Renal pelvis (tissue), 12 donors: ENCODE results near the gene RNF150. TPM values are rescaled to one million over a fixed set of nuclear protein-coding genes. Genes with fewer than 3 reads are reported as not detected.
"Not testable (repeated sequence)": the region's sequence is repeated elsewhere in the genome, so short reads cannot be mapped to it uniquely, and the experiment has no call there.

Source experiments
- DNase-seq: peaks from one replicate; pipeline ENCODE4 v3.0.0-alpha.2; 2013
- long read RNA-seq, 16 experiments: transcript quantifications; one replicate each; lab custom pipeline, GENCODE V29; 2026
- polyA plus RNA-seq, 3 donors: library from polyadenylated mRNA; unstranded; fragments of 120-200 nt; gene quantifications; one replicate each; pipeline ENCODE4 v1.2.1, GENCODE V29; 2013; ENCODE audit not compliant: insufficient read length in 3 of 3

Gene RNF150
- 10 to 100 TPM; 25.6 to 26.8 (median 25.9) TPM for polyA plus RNA-seq
- long read RNA-seq, donor 1, full-length matches to known transcripts, result 1 of 1 reads
- long read RNA-seq, donor 1, partial matches to known transcripts, result 0 of 1 reads
- long read RNA-seq, donor 1, other reads (novel, unspliced or antisense), result 0 of 1 reads
- long read RNA-seq, donor 2, full-length matches to known transcripts, result 3 of 3 reads
- long read RNA-seq, donor 2, partial matches to known transcripts, result 0 of 3 reads
- long read RNA-seq, donor 2, other reads (novel, unspliced or antisense), result 0 of 3 reads
- long read RNA-seq, donor 3, full-length matches to known transcripts, result 3 of 3 reads
- long read RNA-seq, donor 3, partial matches to known transcripts, result 0 of 3 reads
- long read RNA-seq, donor 3, other reads (novel, unspliced or antisense), result 0 of 3 reads
- long read RNA-seq, donor 4, result 0 reads
- long read RNA-seq, donor 5, full-length matches to known transcripts, result 3 of 3 reads
- long read RNA-seq, donor 5, partial matches to known transcripts, result 0 of 3 reads
- long read RNA-seq, donor 5, other reads (novel, unspliced or antisense), result 0 of 3 reads
- long read RNA-seq, donor 6, full-length matches to known transcripts, result 4 of 4 reads
- long read RNA-seq, donor 6, partial matches to known transcripts, result 0 of 4 reads
- long read RNA-seq, donor 6, other reads (novel, unspliced or antisense), result 0 of 4 reads
- long read RNA-seq, donor 7, full-length matches to known transcripts, result 6 of 6 reads
- long read RNA-seq, donor 7, partial matches to known transcripts, result 0 of 6 reads
- long read RNA-seq, donor 7, other reads (novel, unspliced or antisense), result 0 of 6 reads
- long read RNA-seq, donor 8, full-length matches to known transcripts, result 3 of 8 reads
- long read RNA-seq, donor 8, partial matches to known transcripts, result 5 of 8 reads
- long read RNA-seq, donor 8, other reads (novel, unspliced or antisense), result 0 of 8 reads
- long read RNA-seq, donor 9, full-length matches to known transcripts, result 1 of 7 reads
- long read RNA-seq, donor 9, partial matches to known transcripts, result 6 of 7 reads
- long read RNA-seq, donor 9, other reads (novel, unspliced or antisense), result 0 of 7 reads
- long read RNA-seq, donor 10, full-length matches to known transcripts, result 3 of 3 reads
- long read RNA-seq, donor 10, partial matches to known transcripts, result 0 of 3 reads
- long read RNA-seq, donor 10, other reads (novel, unspliced or antisense), result 0 of 3 reads
- long read RNA-seq, donor 11, full-length matches to known transcripts, result 2 of 2 reads
- long read RNA-seq, donor 11, partial matches to known transcripts, result 0 of 2 reads
- long read RNA-seq, donor 11, other reads (novel, unspliced or antisense), result 0 of 2 reads
- long read RNA-seq, donor 12, full-length matches to known transcripts, result 6 of 6 reads
- long read RNA-seq, donor 12, partial matches to known transcripts, result 0 of 6 reads
- long read RNA-seq, donor 12, other reads (novel, unspliced or antisense), result 0 of 6 reads
- long read RNA-seq, donor 13, full-length matches to known transcripts, result 3 of 25 reads
- long read RNA-seq, donor 13, partial matches to known transcripts, result 10 of 25 reads
- long read RNA-seq, donor 13, other reads (novel, unspliced or antisense), result 12 of 25 reads
- long read RNA-seq, donor 14, full-length matches to known transcripts, result 9 of 16 reads
- long read RNA-seq, donor 14, partial matches to known transcripts, result 0 of 16 reads
- long read RNA-seq, donor 14, other reads (novel, unspliced or antisense), result 7 of 16 reads
- long read RNA-seq, donor 15, full-length matches to known transcripts, result 4 of 4 reads
- long read RNA-seq, donor 15, partial matches to known transcripts, result 0 of 4 reads
- long read RNA-seq, donor 15, other reads (novel, unspliced or antisense), result 0 of 4 reads
- long read RNA-seq, donor 16, full-length matches to known transcripts, result 4 of 4 reads
- long read RNA-seq, donor 16, partial matches to known transcripts, result 0 of 4 reads
- long read RNA-seq, donor 16, other reads (novel, unspliced or antisense), result 0 of 4 reads

DNA sequence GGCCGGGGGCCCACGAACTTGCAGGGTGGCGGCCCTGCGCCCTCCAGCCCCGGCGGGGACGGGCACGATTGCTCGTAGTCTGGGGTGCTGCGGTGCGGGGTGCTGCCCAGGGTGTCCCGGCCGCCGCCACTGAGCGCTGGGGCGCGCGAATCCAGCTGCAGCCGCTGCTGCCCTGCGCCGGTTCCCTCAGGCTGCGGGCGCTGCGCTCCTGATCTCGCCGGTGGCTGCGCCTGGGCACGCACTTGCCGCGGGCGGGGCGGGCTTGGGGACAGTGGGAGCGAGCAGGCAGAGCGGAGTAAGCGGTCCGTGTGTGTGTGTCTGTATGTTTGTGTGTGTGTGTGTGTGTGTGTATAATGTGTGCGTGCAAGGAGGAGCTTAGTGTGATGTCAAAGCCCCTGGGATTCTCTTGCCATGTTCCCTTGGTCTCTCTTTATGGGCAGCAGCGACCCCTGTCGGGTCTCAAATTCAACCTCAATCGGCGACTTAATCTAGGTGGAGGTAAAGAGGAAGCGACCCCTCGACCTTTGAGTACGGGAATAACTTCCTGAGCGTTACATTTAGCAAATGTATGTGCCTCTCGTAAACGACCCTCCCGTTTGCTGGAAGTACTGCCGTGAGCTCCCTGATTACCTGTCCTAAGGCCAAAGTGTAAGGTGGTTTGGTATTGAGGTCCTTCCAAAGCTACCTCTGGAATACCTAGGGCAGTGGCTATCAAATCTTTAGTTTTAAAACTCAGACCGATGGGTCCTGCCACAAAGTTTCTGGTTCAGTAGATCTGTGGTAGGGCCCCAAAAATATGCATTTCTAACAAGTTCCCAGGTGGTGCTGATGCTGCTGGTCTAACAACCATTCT lies at the start of gene RNF150:
TSS of gene RNF150 (minus strand) at position 324 of the 853 bp plus-strand sequence.
- DNase-seq, result peak; percentile 95

DNA sequence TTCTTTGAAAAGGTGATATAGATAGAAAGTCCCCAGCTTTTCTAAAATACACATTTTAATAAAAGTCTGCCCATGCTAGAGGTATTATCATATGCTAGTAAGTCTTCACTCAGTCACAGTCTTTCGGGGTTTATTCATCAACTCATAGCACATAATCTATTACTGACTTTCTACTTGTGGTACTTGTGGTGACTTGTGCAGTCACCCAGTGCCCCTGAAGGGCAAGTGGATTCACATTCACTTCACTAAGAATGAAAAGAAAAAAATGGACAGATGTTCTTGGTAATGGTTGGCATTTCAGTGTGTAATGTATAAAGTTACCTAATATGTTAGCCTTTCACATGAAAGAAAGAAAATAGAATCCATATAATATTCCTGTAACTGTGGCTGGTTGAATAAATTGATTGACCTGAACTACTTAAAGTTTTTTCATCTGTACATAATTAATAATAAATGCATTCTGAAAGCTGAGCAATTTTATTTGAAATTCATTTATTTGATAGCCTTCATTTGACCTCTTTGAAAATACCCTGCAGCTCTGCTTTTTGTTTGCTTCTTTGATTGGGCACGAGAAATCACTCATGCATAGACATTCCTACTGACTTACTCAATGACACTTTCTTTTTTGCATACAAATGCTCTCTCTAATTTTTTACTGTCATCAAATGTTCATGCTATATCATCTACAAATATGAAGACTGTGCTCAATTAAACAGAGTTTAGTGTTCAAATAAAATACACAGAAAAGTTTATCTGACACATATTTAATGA lies 47.9 kb upstream of the RNF150 start:
- DNase-seq, result no peak

DNA sequence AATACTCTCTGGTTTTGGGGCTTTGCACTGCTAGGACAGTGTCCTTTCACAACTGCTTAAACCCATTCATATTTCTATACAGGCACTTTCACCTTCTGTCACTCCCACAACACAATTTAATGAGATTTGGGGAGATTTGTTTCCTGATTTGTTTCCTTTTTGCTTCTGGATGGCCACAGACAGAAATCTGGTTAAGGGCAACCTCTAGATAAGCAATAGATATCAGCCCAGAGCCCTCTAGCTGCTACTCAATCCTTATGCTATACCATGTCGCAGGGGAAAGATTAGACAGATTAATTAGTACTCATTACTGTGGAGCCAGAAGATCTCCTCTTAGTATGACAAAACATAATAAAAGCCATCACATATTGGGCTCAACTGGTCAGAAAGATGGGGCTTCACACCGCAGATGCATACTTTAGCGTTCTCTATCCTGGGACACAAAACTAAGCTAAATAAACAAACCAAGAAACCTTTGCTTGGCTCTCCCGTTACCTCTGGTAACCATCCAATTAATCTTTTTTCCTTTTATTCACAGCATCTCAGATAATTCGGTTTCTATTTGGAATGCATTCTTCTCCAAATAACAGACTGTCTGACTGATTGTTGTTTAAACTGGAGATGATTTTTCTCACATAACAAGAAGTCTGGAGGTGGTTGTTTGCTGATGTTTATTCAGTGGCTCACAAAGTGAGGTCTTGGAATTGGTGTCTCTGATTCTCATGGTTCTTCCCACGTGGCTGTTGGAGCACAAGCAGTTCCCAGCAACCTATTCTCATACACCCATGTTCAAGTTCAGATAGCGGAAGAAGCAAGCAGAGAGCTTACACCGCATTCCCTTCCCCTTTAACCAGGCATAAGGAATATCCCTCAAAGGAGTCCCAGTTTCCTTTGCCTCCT lies 46.5 kb upstream of the RNF150 start:
- no peak for DNase-seq

DNA sequence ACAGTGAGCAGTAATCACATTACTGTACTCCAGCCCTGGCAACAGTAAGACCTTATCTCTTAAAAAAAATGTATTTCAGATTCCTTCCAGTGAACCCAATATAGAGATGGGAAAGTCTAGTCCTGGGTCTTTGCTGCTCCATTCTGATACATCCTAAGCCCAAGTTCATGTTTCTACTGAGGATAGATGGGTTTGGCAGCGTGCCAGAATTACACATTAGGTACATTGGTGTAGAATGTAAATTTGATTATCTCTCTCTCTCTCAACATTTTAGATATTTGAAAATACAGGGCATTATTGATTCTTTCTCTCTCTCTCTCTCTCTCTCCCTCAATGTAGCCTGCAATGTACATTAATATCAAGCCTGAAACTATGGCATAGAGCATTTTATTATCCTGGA lies 43.9 kb upstream of the RNF150 start:
- no peak for DNase-seq

DNA sequence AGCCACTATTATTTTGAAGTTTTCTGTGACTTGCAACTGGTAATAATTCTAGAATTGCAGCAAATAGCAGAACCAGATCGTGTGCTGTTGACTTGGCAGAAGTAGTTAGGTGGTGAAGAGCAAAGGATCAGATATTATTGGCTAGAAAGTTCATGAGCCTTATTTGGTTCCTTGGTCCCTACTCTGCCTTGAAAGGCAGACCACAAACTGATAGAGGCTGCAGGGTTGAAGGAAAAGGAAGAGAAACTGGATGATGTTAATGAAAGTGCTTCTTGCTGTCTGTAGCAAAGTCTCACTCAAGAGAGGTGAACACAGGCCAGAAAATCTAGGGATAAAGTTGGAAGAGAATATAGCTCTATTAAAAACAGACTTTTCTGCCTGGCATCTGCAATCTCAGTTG lies 41.2 kb upstream of the RNF150 start:
- DNase-seq, result no peak

DNA sequence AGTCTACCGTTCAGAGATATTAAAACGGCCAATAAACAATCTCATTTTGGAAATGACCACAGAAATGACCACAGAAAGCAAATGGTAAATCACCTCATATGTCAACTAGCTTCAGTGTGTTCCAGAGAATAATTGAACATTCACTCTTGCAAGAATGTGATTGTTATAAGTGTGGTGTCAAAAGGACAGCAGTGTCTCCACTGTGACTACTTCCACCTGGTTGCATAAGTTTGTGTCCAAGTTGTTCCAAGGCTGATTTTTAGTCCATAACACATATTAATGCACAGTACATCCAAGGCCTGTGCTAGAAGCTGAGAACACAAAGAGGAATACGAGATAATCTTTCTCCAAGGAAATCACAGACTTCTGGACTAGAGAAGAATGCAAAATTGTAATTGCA lies 37.4 kb upstream of the RNF150 start:
- no peak for DNase-seq

DNA sequence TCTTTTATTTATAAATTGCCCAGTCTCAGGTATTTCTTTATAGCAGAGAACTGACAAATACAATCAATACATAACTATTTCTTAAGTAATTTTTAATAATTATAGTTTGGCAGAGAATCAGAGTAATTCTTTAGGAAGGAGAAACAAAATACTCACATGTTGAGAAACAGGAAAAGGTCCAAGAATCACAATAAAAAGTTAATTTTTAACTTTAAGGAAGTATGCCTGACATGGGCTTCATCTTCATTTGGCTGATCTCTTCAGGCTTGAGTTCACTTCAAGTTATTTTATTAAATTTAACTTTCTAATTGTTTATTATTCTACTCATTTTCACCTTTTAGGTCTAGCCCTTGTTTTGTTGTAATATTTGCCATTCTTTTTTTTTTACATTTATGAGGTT lies 36.1 kb upstream of the RNF150 start:
- no peak for DNase-seq

DNA sequence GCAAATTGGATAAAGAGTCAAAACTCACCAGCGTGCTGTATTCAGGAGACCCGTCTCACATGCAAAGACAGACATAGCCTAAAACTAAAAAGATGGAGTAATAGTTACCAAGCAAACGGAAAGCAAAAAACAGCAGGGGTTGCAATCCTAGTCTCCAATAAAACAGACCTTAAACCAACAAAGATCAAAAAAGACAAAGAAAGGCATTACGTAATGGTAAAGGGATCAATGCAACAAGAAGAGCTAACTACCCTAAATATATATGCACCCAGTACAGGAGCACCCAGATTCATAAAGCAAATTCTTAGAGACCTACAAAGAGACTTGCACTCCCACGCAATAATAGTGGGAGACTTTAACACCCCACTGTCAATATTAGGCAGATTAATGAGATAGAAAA lies 31.7 kb upstream of the RNF150 start:
- DNase-seq, result not testable (repeated sequence)

DNA sequence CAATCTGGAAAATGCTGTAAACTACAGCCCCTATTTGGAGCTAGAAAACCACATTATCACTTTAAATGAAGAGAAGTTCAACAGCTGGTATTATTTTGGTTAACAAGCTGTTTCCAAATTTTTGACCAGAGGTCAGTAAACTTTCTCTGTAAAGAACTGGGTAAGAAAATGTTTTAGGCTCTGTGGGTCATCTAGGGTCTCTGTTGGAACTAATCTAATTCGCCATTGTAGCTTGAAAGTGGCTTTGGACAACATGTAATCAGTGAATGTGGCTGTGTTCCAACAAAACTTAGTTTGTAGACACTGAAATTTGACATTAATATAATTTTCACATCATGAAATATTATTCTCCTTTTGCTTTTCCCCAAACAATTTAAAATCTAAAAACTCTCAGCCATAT lies 25.8 kb upstream of the RNF150 start:
- DNase-seq, result no peak

DNA sequence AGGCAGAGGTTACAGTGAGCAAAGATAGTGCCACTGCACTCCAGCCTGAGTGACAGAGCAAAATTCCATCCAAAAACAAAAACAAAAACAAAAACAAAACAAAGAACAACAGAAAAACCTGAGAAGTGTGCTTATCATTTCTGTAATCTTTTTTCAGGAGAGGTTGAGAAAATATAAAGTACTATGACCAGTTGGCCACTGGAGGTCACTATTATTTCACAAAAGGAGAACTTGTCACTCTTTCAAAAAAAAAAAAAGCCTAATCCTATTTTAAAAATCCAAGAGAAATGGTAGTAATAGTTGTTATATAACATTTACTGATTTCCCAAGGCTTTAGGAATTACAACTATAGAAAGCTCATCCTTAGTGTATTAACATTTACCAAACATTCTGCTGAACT lies 24.9 kb upstream of the RNF150 start:
- peak; percentile 45 for DNase-seq

DNA sequence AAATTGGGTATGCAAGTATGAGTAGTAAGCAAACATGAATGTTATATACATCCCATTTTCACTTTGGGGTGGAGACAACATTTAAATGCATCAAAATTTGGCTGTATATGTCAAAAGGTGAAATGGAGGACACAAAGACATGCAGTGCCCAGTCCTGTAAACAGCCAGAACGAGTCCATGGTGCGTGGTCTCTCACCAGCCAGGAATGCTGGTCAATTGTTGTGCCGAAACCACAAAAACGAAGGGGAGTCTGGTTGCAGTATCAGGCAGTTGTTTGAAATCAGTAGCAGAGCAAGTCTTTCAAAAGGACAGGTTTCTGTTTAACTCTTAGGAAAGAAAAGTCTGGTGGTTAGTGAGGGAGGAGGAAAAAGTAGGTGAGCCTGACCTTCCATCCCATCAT lies 22.3 kb upstream of the RNF150 start:
- DNase-seq, result no peak

DNA sequence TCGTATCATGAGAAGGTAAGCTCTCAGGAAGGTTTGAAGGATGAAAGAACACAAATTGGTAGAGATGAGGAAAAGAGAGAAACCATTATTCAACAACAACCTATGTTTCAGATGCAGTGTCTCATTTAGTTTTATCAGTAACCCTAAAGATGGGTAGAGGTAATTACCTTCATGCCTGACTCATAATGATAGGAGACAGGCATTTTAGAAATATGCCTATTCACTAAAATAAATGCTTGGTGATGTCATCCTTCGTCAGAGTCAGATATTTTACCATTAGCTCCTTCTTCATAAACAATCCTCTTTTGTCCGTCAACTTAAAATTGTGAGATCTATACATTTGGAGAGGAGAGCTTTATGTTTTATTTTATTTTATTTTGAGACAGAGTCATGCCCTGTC lies 21.5 kb upstream of the RNF150 start:
- no peak for DNase-seq

DNA sequence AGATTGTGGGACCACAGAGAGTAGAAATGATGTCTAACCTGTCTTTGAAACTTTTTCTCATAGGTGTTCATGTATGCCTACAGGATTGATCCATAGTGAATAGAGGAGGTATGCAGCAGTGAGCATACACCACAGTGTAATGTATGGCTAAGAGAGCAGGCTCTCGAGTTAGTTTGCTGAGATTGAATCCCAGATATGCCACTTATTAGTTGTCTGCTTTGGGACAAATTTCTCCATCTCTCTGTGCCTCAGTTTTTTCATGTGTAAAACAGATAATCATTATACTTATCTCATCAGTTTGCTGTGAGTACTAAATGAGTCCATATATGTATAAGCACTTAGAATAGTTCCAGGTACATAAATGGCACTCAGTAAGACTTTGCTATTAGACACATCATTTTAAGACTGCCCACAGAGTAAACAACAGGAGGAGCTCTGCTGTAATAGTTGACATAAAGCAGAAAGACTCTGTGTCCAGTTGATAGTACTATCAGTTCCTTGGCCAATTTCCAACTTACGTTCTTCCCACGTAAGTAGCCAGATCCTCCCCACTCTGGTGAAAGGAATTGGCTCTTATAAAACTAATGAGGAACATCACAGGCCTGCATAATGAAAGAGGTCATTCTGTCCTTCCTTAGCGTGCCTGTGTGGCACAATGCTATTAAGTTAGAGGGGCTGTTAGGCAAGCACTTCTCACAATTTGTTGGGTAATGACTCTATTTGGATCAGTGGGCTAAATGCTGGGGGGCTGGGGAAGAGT lies 20.7 kb upstream of the RNF150 start:
- no peak for DNase-seq

DNA sequence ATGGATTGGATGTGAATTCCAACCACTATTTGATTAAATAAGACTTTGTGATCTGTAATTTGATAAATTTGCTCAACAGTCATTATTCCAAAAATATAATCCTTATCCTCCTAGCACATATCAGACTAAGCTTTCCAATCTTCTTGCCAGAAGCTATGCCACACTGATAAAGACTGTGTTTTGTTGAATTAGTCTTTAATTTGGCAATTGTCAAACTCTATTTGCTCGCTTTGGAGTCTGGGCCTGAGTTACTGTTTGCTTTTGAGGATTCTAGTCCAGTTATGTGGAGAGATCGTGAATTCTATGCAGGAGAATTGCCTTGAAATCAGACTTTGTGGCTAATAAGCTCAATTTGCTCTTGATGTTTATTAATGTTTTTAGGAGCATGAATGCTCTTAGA lies 10.9 kb upstream of the RNF150 start:
- no peak for DNase-seq

DNA sequence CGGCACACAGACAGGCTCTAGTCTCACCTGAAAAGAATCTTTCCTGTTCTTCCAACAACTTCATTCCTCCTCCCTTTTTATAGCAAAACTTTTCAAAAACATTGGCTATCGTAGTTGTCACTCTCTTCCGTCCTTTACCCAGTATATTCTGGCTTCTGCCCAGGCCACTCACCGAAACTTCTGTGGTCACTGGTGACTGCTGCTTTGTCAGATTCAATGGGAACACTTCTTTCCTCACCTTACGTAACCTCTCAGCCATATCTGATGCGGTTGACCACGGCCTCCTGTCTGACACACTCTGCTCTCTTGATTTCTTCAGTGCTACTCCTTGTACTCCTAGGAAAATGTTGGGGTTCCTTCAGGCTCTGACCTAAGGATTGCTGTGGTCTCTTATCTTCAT lies 9.2 kb upstream of the RNF150 start:
- DNase-seq, result no peak

DNA sequence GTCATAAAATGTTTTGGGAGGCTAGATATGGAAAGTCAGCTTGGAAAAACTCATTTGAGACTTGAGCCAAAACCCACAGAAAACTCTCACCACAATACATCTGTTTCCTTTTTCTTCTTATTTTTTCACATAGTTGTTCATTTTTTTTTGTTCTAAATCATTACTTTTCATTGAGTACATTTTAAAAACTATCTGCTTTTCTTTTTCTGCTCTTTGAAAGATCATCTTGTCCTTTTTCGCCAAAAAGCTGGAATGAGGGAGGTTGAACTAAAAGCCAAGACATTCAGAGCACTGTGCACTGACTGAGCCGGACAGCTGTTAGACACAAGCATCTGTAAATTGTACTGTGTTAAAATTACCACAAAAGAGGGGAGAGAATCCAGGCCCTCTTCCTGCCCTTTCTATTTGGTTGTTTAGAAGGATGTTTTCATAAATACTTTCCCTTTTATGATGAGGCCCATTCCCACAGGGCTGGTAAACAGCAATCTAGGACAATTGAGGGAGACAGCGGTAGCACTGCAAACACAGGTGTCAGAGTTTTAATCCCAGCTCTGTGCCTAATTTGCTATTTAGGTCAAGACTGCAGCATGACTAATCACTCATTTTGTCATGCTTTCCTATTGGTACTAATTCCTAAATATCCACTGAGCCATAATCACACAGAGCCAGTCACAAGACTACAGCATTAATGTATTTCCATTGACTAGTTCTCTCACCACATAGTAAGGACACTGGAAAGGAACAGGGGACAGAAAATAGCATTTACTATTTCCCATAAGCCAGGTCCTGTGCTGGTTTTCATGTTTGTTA lies 7.3 kb upstream of the RNF150 start:
- no peak for DNase-seq
